Measurements from ENCODE around the gene APOM.

The APOM gene
- total RNA-seq, result 0.96 to 1.4 reads per million in 2 experiments

DNA sequence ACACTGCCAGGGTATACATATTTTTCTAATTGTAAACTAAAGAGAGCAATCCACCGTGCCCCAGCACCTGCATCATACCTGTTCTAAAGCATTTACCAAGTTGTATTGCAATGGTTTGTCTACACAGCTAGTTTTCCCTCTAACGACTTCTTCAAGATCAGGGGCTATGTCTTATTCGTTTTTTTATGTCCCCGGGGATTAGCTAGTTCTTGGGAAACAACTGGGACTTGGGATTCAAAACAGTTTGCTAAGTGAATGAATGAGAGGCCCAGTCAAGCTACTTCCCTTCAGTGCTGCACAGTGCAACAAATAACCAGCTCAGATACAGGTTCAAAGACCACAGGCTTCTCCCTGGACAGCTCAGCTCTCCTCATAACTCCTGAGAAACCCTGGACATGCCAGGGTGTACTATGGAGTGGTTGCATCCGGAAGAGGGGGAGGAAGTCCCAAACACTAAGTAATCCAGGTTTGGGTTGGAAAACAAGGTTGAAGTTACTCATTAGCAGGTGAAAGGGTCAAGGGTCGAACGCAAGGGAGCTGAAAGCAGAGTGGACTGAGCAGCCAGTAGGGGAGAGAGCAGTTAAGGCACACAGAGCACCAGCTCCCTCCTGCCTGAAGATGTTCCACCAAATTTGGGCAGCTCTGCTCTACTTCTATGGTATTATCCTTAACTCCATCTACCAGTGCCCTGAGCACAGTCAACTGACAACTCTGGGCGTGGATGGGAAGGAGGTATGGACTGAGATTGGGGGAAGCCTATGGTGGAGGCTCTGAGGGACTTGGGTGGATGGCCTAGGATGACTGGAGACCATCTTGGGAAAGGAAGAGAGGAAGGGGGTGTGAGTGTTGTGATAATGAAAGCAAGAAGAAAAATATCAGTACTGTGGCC lies at the start of gene APOM:
TSS of gene APOM (plus strand) at position 546 of the 889 bp plus-strand sequence. CDS start at position 619, 73 bp downstream.
- DNase-seq (ENCODE audit: low read depth), result no peak

DNA sequence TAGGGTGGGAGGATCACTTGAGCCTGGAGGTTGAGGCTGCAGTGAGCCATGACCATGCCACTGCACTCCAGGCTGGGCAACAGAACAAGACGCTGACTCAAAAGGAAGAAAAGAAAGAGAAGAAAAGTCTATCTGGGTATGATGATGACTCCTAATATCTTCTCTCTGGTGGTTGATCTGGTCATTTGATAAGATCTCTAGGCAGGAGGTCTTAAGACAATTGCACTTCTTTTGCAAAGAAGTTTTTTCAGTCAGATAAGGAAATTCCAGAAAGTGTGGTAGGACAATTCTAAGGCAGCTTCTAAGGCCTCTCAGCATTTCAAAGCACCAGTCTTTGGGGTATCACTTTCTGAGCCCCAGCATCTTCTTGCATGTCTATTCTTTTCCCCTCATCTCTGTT lies 48.4 kb upstream of the APOM start:
- no peak for DNase-seq (ENCODE audit: low read depth)

DNA sequence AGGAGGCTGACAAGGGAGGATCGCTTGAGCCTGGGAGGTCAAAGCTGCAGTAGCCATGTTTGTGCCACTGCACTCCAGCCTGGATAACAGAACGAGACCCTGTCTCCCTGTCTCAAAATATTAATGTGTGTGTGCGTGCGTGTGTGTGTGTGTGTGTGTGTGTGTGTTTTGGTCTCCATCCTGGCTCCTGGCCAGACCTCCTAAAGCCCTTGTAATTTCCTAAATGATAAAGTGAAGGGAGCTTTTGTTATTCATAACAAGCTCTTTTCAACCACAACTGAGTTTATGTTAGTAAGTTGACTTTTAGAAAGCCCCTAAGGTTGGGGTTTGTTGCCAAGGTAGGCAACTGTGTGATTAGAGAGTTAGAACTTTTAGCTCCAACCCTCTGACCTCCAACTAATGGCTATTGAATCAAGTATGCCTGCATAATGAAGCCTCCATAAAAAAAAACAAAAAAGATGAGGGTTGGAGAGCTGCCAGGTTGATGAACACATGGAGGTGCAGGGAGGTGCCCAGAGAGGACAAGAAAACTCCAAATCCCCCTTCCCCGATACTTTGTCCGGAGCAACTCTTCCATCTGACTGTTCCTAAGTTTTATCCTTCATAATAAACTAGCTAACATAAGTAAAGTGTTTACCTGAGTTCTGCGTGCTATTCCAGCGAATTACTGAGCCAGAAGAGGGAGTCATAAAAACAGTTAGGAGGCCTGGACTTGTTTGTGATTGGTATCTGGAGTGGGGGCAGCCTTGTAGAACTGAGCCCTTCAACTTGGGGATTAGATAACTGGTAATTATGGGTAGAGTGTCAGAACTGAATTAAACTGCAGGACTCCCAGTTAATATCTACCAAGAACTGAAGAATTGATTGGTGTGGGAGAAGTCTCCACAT lies 45.9 kb upstream of the APOM start:
- DNase-seq (ENCODE audit: low read depth), result no peak

DNA sequence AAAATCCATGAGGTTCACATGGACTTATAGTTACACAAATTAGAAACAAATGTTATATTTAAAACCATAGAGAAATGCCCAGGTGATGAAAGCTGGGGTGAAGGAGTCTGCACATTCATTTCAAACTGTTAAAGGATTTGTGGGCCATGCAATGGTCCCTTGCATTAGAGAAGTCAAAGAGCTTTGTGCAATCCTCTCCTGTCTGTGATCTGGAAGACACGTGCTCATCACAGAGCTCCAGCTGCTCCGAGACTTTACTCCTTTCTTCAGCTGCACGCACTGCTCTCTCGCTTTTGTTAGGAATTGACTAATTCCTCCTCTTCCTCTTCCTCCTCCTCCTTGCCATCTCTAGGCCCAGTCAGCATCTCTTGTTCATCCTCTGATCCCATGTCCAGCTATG lies 44.7 kb upstream of the APOM start:
- no peak for DNase-seq (ENCODE audit: low read depth)

DNA sequence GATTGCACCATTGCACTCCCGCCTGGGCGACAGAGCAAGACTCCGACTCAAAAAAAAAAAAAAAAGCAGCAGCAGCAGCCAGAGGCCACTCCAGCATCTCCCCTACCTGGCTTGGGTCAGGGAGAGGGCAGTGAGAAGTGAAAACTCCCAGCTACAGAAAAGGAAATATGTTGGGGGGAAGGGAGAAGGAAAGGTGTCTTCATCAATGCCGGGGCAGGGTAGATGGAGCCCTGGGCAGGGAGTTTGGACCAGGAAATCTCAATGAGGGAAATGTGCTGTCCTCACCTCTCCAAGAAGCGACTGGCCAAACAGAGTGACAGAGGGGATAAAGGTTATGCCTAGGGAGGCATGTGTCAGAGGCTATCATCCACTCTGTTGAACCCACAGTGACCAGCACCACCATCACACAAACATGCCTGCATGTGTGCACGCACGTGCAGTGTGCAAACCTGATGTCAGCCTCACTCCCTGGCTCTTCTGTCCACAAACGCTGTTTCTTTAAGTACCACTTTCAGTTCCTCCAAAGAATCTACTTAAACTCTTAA lies 41.5 kb upstream of the APOM start:
- no peak for DNase-seq (ENCODE audit: low read depth)

DNA sequence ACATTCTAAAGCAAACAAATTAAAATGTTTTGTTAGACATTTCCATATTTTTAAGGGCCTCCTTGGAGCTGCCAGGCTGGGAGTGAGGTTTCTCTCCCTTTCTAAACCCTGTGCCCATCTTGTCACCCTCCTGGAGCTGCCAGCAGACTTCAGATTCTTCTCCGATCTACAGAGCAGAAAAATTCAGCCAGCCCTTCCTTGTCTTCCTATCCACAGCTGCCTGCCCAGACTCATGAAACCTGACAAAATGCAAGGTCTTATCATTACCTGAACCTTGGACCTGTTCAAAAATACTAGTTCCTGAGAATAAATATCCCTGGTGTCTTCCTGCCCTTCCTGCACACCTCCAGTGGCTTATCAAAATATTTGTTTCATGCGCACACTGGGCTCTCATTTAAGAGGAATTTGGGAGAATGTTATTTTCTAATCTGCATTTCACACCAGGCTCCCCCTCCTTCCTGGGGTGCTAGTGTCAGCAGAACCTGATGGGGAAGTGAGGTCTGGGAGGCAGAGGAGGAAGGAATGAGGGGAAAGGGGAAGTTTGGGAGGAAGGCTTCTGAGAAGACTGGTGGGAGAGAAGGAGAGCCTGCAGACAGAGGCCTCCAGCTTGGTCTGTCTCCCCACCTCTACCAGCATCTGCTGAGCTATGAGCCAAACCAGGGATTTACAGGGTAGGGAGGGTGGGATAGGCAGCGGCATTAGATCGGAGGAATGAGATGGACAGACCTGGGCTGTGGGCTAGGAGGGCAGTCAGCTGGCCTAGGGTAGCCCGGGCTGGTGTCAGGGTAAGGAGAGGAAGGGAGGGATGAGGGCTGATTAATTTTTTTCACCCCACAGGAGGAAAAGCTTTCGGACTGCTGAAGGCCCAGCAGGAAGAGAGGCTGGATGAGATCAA lies 40.8 kb upstream of the APOM start, which contains the start of gene AIF1:
TSS of gene AIF1 (plus strand) at position 551 of the 895 bp plus-strand sequence. CDS start at position 647, 96 bp downstream.
- no peak for DNase-seq (ENCODE audit: low read depth)

DNA sequence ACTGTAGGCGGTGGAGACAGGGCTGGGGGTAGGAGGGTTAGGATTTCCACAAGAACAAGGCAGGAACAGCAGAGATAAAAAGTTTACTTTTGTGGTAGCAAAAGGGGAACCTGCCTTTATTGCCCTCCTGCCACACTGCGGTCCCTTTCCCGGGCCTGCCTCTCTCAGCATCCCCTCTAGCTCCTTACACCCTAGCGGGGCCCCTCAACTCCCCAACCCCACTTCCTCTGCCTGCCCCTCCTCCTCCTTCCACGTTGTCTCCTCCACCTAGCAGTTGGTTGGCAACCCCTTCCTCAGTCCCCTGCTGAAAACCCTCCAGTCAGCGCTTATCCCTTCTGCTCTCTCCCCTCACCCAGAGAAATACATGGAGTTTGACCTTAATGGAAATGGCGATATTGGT lies 39.9 kb upstream of the APOM start:
- no peak for DNase-seq (ENCODE audit: low read depth)

DNA sequence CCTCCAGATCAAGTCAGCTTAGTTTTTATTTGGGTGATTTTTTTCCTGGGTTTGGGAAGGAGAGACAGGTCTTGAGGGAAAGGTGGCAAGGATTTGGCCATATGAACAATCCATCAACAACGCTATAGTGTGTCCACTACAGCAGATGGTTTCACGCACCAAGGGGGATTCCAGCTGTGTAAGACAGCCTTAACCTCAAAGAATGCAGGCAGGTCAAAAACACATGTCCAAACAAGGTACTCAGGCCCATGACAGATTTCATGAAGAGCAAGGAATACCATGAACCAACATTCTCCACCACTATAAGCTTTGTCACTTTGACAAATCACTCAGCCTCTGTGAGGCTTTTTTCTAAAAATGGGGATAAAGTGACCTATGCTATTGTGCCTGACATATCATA lies 38.7 kb upstream of the APOM start:
- DNase-seq (ENCODE audit: low read depth), result no peak

DNA sequence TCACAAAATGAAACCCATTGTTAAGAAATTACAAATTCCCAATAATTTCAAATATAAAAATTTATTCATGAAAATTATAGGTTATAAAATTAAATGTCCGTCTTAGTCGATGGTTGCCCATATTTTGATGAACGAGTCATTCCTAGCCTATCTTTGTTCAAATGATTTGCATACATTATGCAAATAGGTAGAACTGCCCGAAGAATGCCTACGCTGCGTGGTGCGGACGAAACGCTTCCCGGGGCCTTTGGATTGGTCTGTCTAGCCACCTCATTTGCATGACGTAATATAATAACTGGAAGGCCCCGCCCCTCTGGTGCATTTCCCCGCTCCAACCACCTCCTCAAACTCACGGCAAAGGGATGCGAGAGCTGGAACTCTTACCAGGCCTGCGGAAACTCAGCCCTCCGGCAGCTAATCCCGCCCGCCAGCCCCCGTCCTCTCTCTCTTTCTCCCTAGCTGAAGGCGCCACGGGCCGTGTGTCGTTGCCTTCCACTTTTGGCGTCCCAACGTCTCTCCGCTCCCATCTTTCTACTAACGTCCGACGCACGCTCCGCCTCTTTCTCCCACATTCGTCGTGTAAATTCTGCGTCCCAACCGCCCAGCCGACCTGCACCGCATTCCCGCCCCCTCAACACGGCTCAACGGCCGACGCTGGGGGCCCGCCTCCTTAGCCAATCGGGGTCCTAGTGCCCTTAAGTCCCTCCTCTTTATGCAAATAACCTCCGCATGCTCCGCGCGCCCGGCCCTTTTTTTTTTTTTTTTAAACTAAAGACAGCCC lies 35.7 kb upstream of the APOM start:
- peak; percentile 95 for DNase-seq (ENCODE audit: low read depth)

DNA sequence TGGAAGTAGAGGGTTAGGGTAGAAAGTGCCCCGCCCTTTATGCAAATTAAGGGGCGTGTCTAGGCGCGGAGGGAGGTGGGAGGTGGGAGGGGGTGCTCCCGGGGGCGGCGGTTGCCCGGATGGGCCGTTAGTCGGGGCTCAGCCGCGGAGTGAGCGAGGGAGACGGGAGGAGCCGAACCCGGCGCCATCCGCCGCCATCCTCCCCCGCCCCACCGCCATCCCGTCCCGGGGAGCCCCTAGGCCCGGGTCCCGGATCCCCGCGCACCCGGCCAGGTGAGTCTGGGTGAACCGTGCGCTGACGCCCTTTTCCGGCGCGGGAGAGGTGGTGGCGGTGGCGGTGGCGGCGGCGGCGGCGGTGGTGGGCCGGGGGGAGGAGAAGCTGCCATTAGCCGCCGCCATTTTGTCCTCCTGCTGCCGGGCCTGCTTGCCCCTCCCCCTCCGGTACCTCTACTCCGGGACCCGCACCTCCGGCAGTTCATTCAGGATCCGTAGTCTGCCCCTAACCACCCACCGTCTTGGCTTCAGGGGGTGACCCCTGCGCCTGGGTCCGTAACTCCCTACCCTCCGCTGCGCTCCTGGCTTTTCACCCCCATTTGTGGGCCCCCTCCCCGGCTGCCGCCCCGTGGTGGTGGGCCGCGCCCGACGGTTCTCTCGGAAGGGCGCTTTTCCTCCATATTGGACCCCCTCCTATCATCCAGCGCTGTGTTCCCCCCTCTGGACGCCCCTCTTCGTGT lies 34.9 kb upstream of the APOM start, which contains the start of gene PRRC2A:
TSS of gene PRRC2A (plus strand) at position 130 of the 734 bp plus-strand sequence. CDS start 2,075 bp downstream, outside the sequence.
- peak; percentile 73 for DNase-seq (ENCODE audit: low read depth)

DNA sequence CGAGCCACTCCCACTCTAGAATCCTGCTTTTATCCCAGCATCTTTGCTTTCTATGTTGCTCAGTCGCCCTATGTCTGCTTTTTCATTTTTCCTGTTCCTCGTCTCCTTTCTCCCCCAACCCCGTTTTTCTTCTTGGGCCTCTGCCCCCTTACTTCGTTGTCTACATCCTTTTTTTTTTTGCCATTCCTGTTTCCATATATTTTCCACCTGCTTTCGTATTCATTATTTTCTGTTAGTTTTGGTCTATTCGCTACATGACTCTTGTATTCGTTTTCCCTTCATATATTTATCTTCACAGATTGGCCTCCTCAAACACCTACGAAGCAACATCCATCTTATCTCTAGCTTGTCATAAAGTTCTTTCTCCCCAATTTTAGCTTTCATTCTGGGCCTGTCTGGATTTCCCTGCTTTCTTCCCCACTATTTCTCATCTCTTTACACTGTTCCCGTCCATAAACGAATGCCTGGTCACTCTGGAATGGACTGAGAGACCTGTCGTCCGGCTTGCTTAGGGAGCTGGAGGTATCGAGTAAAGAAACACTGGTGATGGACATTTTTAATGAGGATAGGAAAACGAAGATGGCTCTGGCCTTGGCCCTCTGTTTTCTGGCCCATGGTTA lies 34.3 kb upstream of the APOM start:
- no peak for DNase-seq (ENCODE audit: low read depth)

DNA sequence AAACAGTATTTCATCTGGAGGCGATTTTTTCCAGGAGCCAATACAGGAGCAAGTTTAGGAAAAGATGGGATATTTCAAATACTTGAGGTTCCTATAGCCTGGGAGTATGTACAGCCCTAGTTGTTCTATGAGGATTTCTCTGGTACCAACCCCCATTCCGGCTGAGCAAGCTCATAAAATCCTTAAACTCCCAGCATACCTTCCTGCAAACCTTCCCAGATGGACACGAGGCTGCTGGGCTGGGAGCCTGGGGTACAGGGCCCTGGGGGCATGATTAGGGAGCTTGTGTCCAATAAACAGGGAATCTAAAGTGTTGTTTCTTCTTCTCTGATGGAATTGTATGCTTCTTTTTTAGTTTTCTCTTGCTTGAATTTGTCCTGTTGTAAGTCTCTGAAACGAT lies 33.7 kb upstream of the APOM start:
- no peak for DNase-seq (ENCODE audit: low read depth)

DNA sequence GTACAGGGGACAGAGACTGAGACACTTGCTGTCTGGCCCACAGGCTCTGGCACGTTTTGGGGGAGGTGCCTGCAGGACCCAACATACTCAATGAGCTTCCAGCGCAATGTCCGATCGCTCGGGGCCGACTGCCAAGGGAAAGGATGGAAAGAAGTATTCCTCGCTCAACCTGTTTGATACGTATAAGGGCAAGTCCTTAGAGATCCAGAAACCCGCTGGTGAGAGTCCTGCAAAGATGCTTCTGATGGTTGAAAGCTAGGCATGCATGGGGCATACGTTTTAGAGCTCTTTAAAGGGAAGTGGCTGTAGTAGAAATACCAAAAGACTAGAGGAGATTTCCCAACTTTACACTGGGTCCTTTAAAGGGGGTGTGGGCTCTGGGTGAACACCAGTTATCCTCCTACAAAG lies 33.0 kb upstream of the APOM start:
- no peak for DNase-seq (ENCODE audit: low read depth)

DNA sequence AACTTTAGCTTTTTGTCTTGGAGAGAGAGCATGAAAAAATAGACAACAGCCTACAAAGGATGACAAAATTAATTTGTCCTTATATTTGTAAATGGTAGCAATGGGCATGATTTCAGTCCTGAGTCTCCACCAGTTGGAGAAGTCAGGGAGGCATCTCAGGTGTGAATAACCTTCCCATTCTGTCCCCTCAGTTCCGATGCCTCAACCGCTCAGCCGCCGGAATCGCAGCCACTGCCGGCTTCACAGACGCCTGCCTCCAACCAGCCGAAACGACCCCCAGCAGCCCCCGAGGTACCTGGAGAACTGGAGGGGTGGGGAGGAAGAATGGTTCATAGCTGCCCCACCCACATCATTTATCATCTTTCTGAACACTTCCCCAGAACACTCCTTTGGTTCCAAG lies 31.6 kb upstream of the APOM start:
- DNase-seq (ENCODE audit: low read depth), result no peak

DNA sequence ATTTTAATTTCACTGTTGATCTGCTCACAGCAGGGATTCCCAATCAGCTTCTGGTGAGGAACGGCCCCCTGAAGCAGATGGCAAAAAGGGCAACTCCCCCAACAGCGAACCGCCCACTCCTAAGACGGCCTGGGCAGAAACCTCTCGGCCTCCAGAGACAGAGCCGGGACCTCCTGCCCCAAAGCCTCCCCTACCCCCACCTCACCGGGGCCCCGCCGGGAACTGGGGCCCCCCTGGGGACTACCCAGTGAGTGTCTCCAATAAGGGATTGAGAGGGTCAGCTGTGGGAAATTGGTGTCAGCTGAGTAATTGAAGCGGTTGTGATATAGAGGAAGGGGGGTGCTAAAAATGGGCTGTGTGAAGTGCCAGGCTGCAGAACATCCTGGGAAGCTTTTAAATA lies 28.7 kb upstream of the APOM start:
- no peak for DNase-seq (ENCODE audit: low read depth)

DNA sequence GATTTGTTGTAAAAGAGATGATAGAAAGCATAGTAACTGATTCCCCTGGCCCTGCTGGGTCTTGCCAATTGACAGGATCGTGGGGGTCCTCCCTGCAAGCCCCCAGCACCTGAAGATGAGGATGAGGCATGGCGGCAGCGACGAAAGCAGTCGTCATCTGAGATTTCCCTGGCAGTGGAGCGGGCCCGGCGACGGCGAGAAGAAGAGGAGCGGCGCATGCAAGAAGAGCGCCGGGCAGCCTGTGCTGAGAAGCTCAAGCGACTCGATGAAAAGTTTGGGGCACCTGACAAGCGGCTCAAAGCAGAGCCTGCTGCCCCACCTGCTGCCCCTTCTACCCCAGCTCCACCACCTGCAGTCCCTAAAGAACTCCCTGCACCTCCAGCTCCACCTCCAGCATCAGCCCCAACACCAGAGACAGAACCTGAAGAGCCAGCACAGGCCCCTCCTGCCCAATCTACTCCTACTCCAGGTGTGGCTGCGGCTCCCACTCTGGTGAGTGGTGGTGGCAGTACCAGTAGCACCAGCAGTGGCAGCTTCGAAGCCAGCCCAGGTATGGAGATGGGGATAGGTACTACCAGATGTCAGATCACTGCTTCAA lies 27.9 kb upstream of the APOM start:
- DNase-seq (ENCODE audit: low read depth), result no peak

DNA sequence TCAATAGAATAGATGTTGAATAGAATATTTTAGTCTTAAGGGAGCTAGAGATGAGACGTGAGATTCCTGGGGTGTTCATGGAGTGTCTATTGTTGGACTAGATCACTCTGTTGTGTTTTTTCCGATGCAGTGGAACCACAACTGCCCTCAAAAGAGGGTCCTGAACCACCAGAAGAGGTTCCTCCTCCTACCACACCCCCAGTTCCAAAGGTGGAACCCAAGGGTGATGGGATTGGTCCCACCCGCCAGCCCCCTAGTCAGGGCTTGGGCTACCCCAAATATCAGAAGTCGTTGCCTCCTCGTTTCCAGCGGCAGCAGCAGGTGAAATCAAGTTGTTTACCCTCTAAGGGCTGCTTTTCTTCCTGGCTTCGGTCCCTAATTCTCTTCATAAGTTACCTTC lies 26.7 kb upstream of the APOM start:
- no peak for DNase-seq (ENCODE audit: low read depth)

DNA sequence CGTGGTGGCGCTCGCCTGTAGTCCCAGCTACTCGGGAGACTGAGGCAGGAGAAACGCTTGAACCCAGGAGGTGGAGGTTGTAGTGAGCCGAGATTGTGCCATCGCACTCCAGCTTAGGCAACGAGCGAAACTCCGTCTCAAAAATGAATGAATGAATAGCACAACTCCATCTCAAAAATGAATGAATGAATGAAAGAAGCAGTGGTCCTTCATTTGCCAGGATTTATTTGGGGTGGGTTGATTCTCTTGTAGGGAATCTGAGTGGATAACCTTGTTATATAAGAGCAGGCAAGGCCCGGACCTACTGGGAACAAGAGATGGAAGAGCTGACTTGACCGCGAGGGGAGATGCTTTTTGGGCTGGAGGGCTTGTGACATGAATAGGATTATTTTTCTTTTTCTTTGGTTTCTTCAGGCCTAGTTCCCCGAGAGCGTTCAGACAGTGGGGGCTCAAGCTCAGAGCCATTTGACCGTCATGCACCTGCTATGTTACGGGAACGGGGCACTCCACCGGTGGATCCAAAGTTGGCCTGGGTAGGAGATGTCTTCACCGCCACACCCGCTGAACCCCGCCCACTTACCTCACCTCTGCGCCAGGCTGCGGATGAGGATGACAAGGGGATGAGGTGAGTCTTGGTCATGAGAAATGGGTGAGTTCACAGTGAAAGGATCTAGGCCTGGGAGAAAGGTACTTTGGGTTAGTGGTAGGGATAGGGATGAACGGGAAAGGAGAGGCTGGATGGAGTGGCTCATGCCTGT lies 25.3 kb upstream of the APOM start:
- no peak for DNase-seq (ENCODE audit: low read depth)

Data from T follicular helper cell (primary cell).